ENCODE measurements around the gene FBXO17.

FBXO17 gene

GRCh38 chr19:38924388-38924787, 51.2 kb downstream of the FBXO17 start:
- DNase-seq (no peak), ATAC-seq (replicated peaks) (no peak)
- H3K27me3 Mint-ChIP-seq = no peaks in the 10 kb centered on the region
- H3K9me3 Mint-ChIP-seq = peaks cover 0 to 2% of the 10 kb centered on the region in 2 donors
- peaks cover 2 to 18% of the 10 kb centered on the region in 2 donors for H3K4me1 Mint-ChIP-seq
- H3K36me3 Mint-ChIP-seq = peaks cover 30 to 35% of the 10 kb centered on the region in 2 donors
- no peak overlapping the region for H3K27ac Mint-ChIP-seq
- no peak overlapping the region for H3K4me3 Mint-ChIP-seq

GRCh38 chr19:38922482-38922881, 53.1 kb downstream of the FBXO17 start:
- no peaks in the 10 kb centered on the region for H3K4me1 Mint-ChIP-seq
- DNase-seq (no peak), ATAC-seq (replicated peaks) (no peak)
- peaks cover 25 to 30% of the 10 kb centered on the region in 2 donors for H3K36me3 Mint-ChIP-seq
- H3K4me3 Mint-ChIP-seq = no peak overlapping the region
- H3K27me3 Mint-ChIP-seq = no peaks in the 10 kb centered on the region
- H3K9me3 Mint-ChIP-seq = peaks cover 0 to 2% of the 10 kb centered on the region in 2 donors
- H3K27ac Mint-ChIP-seq = no peak overlapping the region

DNA sequence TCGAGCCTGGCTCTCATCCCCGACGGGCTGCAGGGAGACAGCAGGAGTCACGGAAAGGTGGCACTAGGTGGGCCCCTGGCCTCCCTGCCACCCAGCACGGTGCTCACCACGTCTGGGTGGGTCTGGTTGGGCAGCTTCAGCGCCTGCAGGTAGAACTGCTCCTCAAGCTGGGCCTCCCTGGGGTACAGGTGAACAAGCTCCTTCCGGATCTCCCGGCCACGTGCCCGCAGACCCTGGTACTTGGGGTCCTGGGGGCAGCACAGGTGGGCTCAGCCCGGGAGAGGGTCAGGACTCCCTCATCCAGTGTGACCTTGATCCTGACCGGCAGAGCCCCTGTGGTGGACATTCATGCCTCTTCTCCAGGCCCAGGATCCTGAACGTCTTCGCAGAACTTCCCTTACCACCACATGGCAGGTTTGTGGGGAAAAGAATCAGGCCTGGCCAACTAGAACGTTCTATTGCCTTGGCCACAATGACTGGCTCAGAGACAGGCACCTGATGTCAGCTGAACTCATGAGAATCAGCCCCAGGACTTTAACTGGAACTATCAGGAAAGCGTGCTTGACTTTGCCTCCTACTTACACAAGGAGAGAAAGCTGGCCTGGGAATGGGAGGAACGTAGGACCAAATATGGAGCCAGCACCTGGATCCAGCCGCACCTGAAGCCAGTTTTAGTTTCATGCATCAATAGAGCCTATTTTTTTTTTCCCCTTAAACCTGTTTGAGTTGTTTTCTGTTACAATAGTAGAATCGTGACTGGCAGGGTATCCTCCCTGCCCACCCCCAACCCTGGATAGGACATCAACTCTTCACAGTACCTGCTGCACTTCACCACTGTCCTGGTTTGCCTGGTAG, 53.9 kb downstream of the FBXO17 start:
- no peaks in the 10 kb centered on the region for H3K4me1 Mint-ChIP-seq
- peak overlapping the region; percentile 5 for H3K27ac Mint-ChIP-seq

DNA sequence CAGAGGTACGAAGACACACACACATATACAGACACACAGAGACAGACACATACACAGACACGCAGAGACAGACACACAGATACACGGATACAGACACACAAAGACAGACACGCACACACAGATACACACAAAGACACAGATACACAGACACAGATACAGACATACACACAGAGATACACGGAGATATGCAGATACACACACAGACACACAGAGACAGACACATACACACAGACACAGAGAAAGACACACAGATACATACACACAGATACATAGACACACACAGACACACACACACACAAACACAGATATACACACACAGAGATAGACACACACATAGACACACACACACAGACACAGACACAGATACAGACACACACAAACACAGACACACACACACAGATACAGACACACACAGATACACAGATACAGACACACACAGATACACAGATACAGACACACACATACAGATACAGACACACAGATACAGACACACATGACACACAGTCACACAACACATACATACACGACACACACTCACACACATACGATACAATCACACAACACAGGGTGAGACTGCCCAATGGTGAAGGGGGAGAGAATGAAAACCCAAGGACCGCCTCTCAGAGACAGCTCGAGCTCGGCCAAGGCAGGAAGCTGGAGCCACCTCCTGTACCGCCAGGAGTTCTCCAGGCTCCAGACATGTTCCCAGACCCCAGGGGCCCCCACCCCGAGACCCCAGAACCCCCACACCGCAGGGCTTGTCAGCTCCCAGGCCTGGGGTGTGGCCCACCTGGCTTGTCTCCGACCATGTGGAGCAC, 54.7 kb downstream of the FBXO17 start:
- no peaks in the 10 kb centered on the region for H3K4me1 Mint-ChIP-seq
- H3K4me3 Mint-ChIP-seq = no peak overlapping the region
- no peak overlapping the region for H3K27ac Mint-ChIP-seq
- no peak for DNase-seq
- H3K9me3 Mint-ChIP-seq = peaks cover 0 to 2% of the 10 kb centered on the region in 2 donors
- H3K27me3 Mint-ChIP-seq = no peaks in the 10 kb centered on the region
- peaks cover 30 to 31% of the 10 kb centered on the region in 2 donors for H3K36me3 Mint-ChIP-seq
- ATAC-seq (replicated peaks) = no peak

More for the DNA sequence above, 53.9 kb downstream of the FBXO17 start:
- H3K27me3 Mint-ChIP-seq = no peaks in the 10 kb centered on the region
- H3K9me3 Mint-ChIP-seq = peaks cover 0 to 2% of the 10 kb centered on the region in 2 donors
- no peak for DNase-seq
- H3K4me3 Mint-ChIP-seq = no peak overlapping the region
- ATAC-seq (replicated peaks) = no peak
- peaks cover 25 to 30% of the 10 kb centered on the region in 2 donors for H3K36me3 Mint-ChIP-seq

GRCh38 chr19:38919837-38920601, 55.5 kb downstream of the FBXO17 start:
- peaks cover 28 to 30% of the 10 kb centered on the region in 2 donors for H3K36me3 Mint-ChIP-seq
- H3K4me3 Mint-ChIP-seq = no peak overlapping the region
- no peak overlapping the region for H3K27ac Mint-ChIP-seq
- no peaks in the 10 kb centered on the region for H3K27me3 Mint-ChIP-seq
- no peak for DNase-seq
- H3K4me1 Mint-ChIP-seq = no peaks in the 10 kb centered on the region
- no peak for ATAC-seq (replicated peaks)
- peaks cover 0 to 2% of the 10 kb centered on the region in 2 donors for H3K9me3 Mint-ChIP-seq

- H3K27me3 Mint-ChIP-seq = no peaks in the 10 kb centered on the region
- peaks cover 35 to 37% of the 10 kb centered on the region in 2 donors for H3K36me3 Mint-ChIP-seq
- ATAC-seq (replicated peaks) (no peak), DNase-seq (no peak)
- no peak overlapping the region for H3K27ac Mint-ChIP-seq
- peaks cover 0 to 2% of the 10 kb centered on the region in 2 donors for H3K9me3 Mint-ChIP-seq
- H3K4me3 Mint-ChIP-seq = no peak overlapping the region
- H3K4me1 Mint-ChIP-seq = no peaks in the 10 kb centered on the region
Observed at GRCh38 chr19:38918526-38918925, 57.0 kb downstream of the FBXO17 start.

GRCh38 chr19:38917921-38918491, 57.5 kb downstream of the FBXO17 start:
- DNase-seq (no peak), ATAC-seq (replicated peaks) (no peak)
- peaks cover 0 to 2% of the 10 kb centered on the region in 2 donors for H3K9me3 Mint-ChIP-seq
- H3K27me3 Mint-ChIP-seq = no peaks in the 10 kb centered on the region
- H3K4me3 Mint-ChIP-seq = no peak overlapping the region
- no peak overlapping the region for H3K27ac Mint-ChIP-seq
- H3K36me3 Mint-ChIP-seq = peaks cover 37 to 40% of the 10 kb centered on the region in 2 donors
- peaks cover 3% of the 10 kb centered on the region in 2 donors for H3K4me1 Mint-ChIP-seq

DNA sequence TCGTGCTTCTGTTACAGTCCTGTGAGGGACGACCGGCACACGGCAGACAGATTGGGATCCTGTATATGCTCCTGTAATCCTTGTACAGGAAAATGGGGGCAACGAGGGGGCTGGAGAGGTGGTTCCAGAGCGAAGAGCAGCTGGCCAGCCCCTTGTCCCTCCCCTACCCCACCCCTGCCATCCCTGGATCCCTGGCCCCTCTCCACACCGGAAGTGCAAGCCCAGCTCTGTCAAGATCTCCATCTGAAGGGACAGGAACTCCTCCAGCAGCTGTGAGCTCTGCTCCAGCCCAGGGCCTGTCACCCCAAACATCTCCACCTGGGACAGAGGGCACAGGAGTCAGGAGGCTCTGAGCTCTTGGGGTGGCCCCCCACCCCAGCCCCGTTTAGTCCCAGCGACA, 58.0 kb downstream of the FBXO17 start:
- peaks cover 7 to 8% of the 10 kb centered on the region in 2 donors for H3K4me1 Mint-ChIP-seq
- H3K9me3 Mint-ChIP-seq = peaks cover 0 to 2% of the 10 kb centered on the region in 2 donors
- DNase-seq (no peak), ATAC-seq (replicated peaks) (no peak)
- no peak overlapping the region for H3K4me3 Mint-ChIP-seq
- peaks cover 37 to 40% of the 10 kb centered on the region in 2 donors for H3K36me3 Mint-ChIP-seq
- no peaks in the 10 kb centered on the region for H3K27me3 Mint-ChIP-seq
- H3K27ac Mint-ChIP-seq = no peak overlapping the region

- H3K4me3 Mint-ChIP-seq = no peak overlapping the region
- H3K4me1 Mint-ChIP-seq = peaks cover 7 to 10% of the 10 kb centered on the region in 2 donors
- ATAC-seq (replicated peaks) = no peak
- no peaks in the 10 kb centered on the region for H3K9me3 Mint-ChIP-seq
- peak overlapping the region; percentile 14 for H3K27ac Mint-ChIP-seq
- peaks cover 29 to 32% of the 10 kb centered on the region in 2 donors for H3K36me3 Mint-ChIP-seq
- no peaks in the 10 kb centered on the region for H3K27me3 Mint-ChIP-seq
- DNase-seq = no peak
Observed at GRCh38 chr19:38915329-38916321, 59.9 kb downstream of the FBXO17 start.

GRCh38 chr19:38913958-38914357, 61.6 kb downstream of the FBXO17 start:
- Mint-ChIP-seq H3K9me3 (no peaks in the 10 kb centered on the region), H3K27me3 (no peaks in the 10 kb centered on the region), H3K4me3 (no peak overlapping the region), H3K36me3 (peaks cover 29 to 33% of the 10 kb centered on the region in 2 donors), H3K27ac (no peak overlapping the region), H3K4me1 (peaks cover 7 to 10% of the 10 kb centered on the region in 2 donors)
- DNase-seq (no peak), ATAC-seq (replicated peaks) (no peak)

DNA sequence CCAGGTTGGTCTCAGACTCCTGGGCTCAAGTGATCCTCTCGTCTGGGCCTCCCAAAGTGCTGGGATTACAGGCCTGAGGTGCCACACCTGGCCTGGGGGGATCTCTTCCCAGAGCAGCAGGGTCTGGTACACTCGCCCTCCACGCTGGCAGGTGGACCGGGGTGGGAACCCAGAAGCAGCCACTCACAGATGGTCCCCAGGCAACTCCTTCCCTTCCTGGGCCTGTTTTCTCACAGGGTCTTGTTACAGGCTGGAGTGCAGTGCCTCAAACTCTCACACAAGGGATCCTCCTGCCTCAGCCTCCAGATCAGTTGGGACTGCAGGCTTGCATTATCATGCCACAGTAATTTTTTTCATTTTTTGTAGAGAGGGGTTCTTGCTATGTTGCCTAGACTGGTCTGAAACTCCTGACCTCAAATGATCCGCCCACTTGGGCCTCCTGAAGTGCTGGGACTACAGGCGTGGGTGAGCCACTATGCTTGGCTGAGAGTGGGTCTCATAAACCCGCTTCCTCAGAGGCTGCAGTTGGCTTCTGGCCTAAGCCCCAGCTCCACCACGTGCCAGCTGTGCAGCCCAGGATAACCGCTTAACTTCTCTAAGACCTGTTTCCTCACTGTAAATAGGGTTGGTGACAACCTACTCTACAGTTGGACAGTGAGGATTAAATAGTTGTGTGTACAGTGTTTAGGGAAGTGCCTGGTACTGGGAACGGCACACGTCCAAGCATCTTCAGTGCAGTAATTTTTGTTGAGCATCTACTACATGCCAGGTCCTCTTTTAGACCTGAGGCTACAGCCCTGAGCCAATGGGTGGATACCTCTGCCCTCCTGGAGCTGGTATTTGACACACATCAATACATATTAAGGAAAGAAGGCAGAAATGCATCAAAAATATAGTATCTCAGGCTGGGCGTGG, 62.7 kb downstream of the FBXO17 start:
- Mint-ChIP-seq H3K9me3 (no peaks in the 10 kb centered on the region), H3K27me3 (no peaks in the 10 kb centered on the region), H3K36me3 (peaks cover 36 to 41% of the 10 kb centered on the region in 2 donors), H3K4me3 (no peak overlapping the region), H3K4me1 (peaks cover 7 to 10% of the 10 kb centered on the region in 2 donors), H3K27ac (peak overlapping the region; percentile 54)
- DNase-seq (no peak), ATAC-seq (replicated peaks) (peak; percentile 59 to 64)

DNA sequence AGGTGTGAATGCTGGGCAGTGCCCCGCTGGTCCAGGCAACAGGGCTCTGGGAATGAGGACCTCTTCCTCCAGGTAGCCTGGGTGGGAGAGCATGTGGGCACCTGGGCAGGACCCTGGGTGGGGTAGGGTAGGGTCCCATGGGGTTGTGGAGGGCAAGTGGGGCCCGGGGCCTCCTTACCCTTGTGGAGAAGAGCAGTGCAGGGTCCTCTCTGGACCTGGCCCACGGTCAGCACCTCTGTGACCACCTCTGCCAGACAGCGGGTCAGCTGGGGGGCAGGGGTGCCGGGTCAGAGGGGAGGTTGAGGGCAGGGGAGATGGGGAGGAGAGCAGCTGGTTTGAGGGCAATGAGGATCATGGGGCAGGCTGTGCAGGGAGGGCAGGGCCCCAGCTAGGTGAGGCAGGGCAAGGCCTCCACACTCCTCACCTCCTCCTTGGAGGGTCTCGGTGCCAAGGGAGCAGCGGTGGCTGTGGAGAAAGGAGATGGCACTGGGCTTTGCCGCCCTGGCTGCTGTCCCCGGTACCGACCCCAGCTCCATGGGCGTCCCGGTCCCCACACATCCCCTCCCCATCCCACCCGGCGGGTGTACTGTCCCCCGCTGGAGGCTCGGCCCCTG, 64.0 kb downstream of the FBXO17 start:
- Mint-ChIP-seq H3K9me3 (no peaks in the 10 kb centered on the region), H3K4me3 (no peak overlapping the region), H3K4me1 (peaks cover 10% of the 10 kb centered on the region in 2 donors), H3K27ac (no peak overlapping the region), H3K36me3 (peaks cover 43 to 54% of the 10 kb centered on the region in 2 donors), H3K27me3 (no peaks in the 10 kb centered on the region)
- DNase-seq = no peak
- ATAC-seq (replicated peaks) = peak in 1 of 2 donors; percentile 12
